GM19467 (cell line): ENCODE results near the gene ZC3H18.
A peak's percentile ranks its signal among the peaks of the same experiment; 100 is the strongest.

Experiments used
- ATAC-seq: cut with Tn5 transposase; IDR thresholded peaks from one replicate; pipeline ENCODE4 v1.9.1; 2021; ENCODE audit warnings: mild to moderate bottlenecking, moderate library complexity; ENCODE audit not compliant: unreplicated experiment

ZC3H18 gene

DNA sequence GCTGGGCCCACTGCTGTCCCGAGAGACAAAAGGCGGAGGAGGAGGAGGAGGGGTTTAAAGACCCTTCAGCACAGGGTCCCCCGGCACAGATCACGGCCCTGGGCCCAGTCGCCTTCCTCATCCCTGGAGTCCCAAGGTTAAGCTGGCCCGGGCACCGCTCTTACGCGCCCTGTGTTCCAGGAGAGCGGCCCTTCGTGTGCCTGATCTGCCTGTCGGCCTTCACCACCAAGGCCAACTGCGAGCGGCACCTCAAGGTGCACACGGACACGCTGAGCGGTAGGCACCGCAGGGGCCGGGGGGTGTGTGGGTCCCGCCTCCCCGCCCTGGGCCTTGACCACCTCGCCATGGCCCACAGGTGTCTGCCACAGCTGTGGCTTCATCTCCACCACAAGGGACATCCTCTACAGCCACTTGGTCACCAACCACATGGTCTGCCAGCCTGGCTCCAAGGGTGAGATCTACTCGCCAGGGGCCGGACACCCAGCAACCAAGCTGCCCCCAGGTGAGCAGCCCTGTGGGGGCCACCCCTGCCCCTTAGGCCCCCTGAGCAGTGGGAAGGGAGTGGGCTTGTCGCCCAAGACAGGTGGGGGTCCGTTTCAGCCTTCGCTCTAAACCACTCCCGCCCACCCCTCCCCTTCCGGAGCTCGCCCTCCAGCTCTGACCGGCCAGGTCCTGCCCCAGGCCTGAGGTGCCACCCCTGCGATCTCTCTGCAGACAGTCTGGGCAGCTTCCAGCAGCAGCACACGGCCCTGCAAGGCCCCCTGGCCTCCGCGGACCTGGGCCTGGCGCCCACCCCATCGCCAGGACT, 37.6 kb upstream of the ZC3H18 start:
- ATAC-seq = no peak

GRCh38 chr16:88533381-88533917, 36.8 kb upstream of the ZC3H18 start:
- no peak for ATAC-seq

GRCh38 chr16:88533932-88534637, 36.1 kb upstream of the ZC3H18 start:
- ATAC-seq = peak; percentile 47

DNA sequence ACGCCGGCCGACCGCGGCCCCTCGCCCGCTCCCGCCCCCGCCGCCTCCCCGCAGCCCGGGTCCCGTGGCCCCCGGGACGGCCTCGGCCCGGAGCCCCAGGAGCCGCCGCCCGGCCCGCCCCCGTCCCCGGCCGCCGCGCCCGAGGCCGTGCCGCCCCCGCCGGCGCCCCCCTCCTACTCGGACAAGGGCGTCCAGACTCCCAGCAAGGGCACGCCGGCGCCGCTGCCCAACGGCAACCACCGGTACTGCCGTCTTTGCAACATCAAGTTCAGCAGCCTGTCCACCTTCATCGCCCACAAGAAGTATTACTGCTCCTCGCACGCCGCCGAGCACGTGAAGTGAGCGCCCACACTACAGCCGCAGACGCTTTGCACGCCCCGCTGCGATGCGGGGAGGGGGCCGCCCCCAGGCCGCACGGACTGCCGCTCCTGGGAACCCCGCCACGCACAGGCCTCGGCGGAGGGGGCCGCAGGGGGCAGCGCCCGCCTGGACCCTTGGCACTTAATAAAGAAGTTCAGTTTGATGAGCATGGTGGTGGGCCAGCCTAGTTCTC, 35.5 kb upstream of the ZC3H18 start:
- ATAC-seq = peak; percentile 23

GRCh38 chr16:88535191-88535856, 34.9 kb upstream of the ZC3H18 start:
- no peak for ATAC-seq

DNA sequence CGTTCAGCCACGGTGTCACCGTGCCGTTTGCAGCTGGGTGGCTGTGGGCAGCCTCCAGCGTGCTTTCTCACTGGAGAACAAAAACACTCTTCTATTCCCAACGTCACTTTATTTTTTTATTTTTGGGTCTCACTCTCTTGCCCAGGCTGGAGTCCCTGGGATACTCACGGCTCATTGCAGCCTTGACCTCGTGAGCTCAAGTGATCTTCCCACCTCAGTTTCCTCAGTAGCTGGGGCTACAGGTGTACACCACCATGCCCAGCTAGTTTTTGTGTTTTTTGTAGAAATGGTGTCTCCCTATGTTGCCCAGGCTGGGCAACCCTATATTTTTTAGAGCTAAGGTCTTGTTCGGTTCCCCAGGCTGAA, 34.4 kb upstream of the ZC3H18 start:
- ATAC-seq = no peak

GRCh38 chr16:88536510-88536909, 33.7 kb upstream of the ZC3H18 start:
- ATAC-seq = no peak

- no peak for ATAC-seq
Observed at GRCh38 chr16:88536971-88537751, 33.0 kb upstream of the ZC3H18 start.

GRCh38 chr16:88537859-88538258, 32.3 kb upstream of the ZC3H18 start:
- ATAC-seq = no peak

GRCh38 chr16:88538366-88539060, 31.7 kb upstream of the ZC3H18 start:
- ATAC-seq = no peak

GRCh38 chr16:88539261-88539651, 30.9 kb upstream of the ZC3H18 start:
- no peak for ATAC-seq

- ATAC-seq = no peak
Observed at GRCh38 chr16:88539652-88540345, 30.4 kb upstream of the ZC3H18 start.

DNA sequence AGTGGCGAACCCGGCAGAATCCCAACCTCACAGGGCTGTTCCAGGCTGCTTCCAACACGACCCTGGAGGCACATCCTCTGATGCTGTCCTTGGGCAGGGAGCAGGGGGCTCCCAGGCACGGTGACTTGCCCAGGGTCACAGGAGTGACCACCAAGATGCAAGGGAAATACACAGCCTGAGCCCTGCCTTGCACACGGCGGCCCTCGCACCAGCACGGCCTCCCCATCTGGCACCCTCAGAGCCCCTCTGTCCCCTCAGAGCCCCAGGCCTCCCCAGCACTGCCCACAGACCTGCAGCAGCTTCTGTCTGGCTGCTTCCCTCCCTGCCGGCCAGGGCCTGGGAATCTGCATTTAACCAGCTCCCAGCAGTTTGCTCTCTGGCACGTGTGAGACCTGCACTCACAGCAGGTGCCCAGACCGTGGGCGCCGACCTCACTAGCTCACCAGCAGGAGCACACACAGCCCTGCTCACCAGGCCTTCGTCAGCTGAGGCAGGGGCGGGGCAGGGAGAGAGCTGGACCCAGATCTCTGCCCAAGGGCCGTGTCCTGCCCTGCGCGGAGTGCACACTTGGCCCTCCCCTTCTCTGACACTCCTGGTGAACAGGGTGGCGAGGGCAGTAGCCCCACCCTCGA, 29.7 kb upstream of the ZC3H18 start:
- ATAC-seq = no peak

DNA sequence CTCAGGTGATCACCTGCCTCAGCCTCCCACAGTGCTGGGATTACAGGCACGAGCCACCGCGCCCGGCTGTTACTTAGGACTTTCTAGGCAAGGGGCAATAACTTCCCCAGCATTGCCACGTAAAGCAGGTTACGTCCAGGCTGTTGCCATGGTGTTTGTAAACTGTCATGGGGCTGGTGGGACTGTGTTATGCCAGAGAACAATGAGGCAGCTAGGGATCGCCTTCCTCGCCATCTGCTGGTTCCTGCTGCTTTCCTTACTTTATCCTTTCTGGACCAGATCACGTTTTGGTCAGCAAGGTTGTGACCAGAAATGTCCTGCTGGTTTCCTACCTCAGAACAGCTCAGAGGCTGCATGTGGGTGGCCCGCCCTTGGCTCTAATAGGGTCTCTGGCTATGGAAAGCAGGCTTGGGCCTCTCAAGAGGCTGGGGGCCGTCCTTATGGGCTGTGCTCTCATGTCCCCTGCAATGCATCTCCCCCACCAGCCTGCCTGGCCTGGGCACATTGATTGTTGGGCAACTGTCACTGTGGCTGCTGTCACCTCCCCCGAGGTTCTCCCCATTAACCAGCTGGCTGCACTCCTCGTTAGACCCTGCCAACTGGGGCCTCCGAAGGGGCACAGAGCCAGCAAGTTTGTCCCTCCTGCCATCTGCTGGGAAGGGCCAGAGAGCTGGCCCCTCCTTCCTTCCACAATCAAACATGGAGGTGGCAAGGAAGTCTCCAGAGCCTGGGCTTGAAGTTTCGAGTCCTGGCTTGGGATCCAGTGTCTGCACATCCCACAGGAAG, 28.2 kb upstream of the ZC3H18 start:
- ATAC-seq = no peak

GRCh38 chr16:88543230-88543813, 26.9 kb upstream of the ZC3H18 start:
- no peak for ATAC-seq

DNA sequence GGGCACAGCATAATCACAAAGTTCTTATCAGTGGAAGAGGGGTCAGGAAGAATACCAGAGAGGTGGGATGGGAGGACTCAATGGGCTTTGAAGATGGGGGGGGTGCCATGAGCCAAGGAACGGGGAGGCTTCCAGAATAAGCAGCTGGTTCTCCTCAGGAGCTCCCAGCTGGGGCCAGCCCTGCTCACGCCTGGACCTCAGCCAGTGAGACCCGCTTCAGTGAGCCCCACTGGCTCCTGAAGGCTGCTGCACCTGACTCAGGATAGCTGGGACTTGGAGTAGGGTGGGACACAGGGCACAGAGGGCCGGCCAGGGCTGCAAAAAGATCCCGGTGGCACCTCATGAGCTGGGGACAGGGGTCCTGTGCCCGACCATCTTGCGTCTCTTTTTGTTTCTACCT, 24.4 kb upstream of the ZC3H18 start:
- no peak for ATAC-seq

DNA sequence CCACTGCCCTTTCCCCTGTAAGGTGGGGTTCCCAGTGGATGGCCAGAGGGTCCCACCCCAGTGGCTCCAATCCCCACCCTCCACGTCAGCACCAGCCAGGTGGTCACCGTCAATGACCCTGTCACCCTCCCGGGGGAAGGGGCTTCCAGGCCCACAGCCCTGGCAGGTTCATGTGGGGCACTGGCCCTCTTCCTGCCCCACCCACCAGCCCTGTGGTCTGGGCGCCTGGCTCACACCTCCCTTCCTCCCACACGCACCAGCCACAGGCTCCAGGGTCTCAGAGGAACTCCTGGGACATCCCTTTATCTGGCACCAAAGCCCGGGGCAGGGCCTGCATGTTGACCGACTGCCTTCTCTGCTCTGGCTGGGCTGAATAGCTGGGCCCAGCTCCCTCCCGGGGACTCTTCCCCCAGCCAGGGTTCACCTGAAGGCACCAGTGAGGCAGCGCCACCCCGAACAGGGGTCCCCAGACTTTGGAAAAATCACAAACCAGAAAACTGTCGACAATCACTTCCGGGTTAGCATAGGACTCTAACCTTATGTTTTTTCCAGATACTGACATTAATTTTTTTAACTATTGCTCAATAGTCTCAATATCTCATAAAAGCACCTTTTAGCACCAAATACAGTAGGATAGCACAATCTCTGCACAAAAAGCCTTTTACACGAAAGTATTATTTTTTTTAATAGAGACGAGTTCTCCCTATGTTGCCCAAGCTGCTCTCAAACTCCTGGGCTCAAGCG, 21.9 kb upstream of the ZC3H18 start:
- no peak for ATAC-seq
